Type B pancreatic cell (in vitro differentiated cells): ENCODE data around the gene DHX34. TPM values are rescaled to one million over a fixed set of nuclear protein-coding genes. Genes with fewer than 3 reads are reported as not detected.

Experiments used
- DNase-seq: peaks from one replicate; pipeline ENCODE4 v3.0.0; 2021; ENCODE audit warnings: mixed read lengths; ENCODE audit not compliant: unreplicated experiment; ENCODE audit errors: extremely low spot score
- H3K27ac Mint-ChIP-seq: 2 replicates; pipeline ENCODE4 v1.8.0; 2021; ENCODE audit warnings: mild to moderate bottlenecking, mixed read lengths
- H3K27me3 Mint-ChIP-seq: 2 replicates; pipeline ENCODE4 v1.8.0; 2021; ENCODE audit warnings: mixed read lengths
- H3K36me3 Mint-ChIP-seq: 2 replicates; pipeline ENCODE4 v1.8.0; 2021; ENCODE audit warnings: mixed read lengths
- H3K4me1 Mint-ChIP-seq: one replicate; pipeline ENCODE4 v1.8.0; 2021; ENCODE audit warnings: mixed read lengths; ENCODE audit not compliant: unreplicated experiment
- H3K4me3 Mint-ChIP-seq: 2 replicates; pipeline ENCODE4 v1.8.0; 2021; ENCODE audit warnings: mild to moderate bottlenecking, mixed read lengths
- H3K9me3 Mint-ChIP-seq: 2 replicates; pipeline ENCODE4 v1.8.0; 2021; ENCODE audit warnings: mixed read lengths
- CTCF ChIP-seq: fragments of 200-600 bp; sonication (generic); conservative IDR thresholded peaks from 2 replicates; pipeline ENCODE4 v1.5.0; 2021; ENCODE audit warnings: antibody characterized with exemption, mild to moderate bottlenecking
- total RNA-seq: library from RNA; stranded (reverse); gene quantifications from 2 replicates; pipeline ENCODE4 v1.2.1, GENCODE V29; 2021; ENCODE audit warnings: low replicate concordance

DHX34 gene
- total RNA-seq, 1 donor from 2014 or later, result 32.9 TPM

GRCh38 chr19:47421844-47422395, 72.8 kb downstream of the DHX34 start:
- no peaks in the 10 kb centered on the region for H3K9me3 Mint-ChIP-seq
- H3K4me3 Mint-ChIP-seq, result peak overlapping the region; percentile 82
- no peak for DNase-seq
- peaks cover 74% of the 10 kb centered on the region for H3K27me3 Mint-ChIP-seq
- peak overlapping the region; percentile 65 for H3K27ac Mint-ChIP-seq
- H3K36me3 Mint-ChIP-seq, result no peaks in the 10 kb centered on the region
- no peak for TF ChIP-seq CTCF
- peaks cover 38% of the 10 kb centered on the region for H3K4me1 Mint-ChIP-seq

- no peak for TF ChIP-seq CTCF
- Mint-ChIP-seq H3K36me3 (no peaks in the 10 kb centered on the region), H3K4me1 (peaks cover 35% of the 10 kb centered on the region), H3K27ac (peak overlapping the region; percentile 7), H3K27me3 (peaks cover 72% of the 10 kb centered on the region), H3K9me3 (no peaks in the 10 kb centered on the region), H3K4me3 (peak overlapping the region; percentile 82)
- DNase-seq, result no peak
Observed at GRCh38 chr19:47422417-47423163, 73.5 kb downstream of the DHX34 start.

GRCh38 chr19:47423203-47423882, 74.2 kb downstream of the DHX34 start:
- Mint-ChIP-seq H3K27ac (no peak overlapping the region), H3K27me3 (peaks cover 64% of the 10 kb centered on the region), H3K4me1 (peaks cover 31% of the 10 kb centered on the region), H3K4me3 (peak overlapping the region; percentile 37), H3K9me3 (no peaks in the 10 kb centered on the region), H3K36me3 (no peaks in the 10 kb centered on the region)
- DNase-seq, result no peak
- no peak for TF ChIP-seq CTCF

GRCh38 chr19:47427241-47428176, 78.4 kb downstream of the DHX34 start:
- H3K27ac Mint-ChIP-seq, result no peak overlapping the region
- no peak overlapping the region for H3K4me3 Mint-ChIP-seq
- TF ChIP-seq CTCF, result peak; percentile 93

GRCh38 chr19:47428177-47428894, 79.2 kb downstream of the DHX34 start:
- peaks cover 6% of the 10 kb centered on the region for H3K4me1 Mint-ChIP-seq
- H3K27me3 Mint-ChIP-seq, result peaks cover 55% of the 10 kb centered on the region

More at GRCh38 chr19:47427241-47428176, 78.4 kb downstream of the DHX34 start:
- Mint-ChIP-seq H3K9me3 (no peaks in the 10 kb centered on the region), H3K36me3 (no peaks in the 10 kb centered on the region), H3K27me3 (peaks cover 55% of the 10 kb centered on the region), H3K4me1 (peaks cover 14% of the 10 kb centered on the region)
- DNase-seq, result peak; percentile 85

More at GRCh38 chr19:47428177-47428894, 79.2 kb downstream of the DHX34 start:
- no peak overlapping the region for H3K27ac Mint-ChIP-seq
- no peak for TF ChIP-seq CTCF
- H3K9me3 Mint-ChIP-seq, result no peaks in the 10 kb centered on the region
- no peak overlapping the region for H3K4me3 Mint-ChIP-seq
- H3K36me3 Mint-ChIP-seq, result no peaks in the 10 kb centered on the region
- peak; percentile 91 for DNase-seq
